Lower leg skin (tissue), 4 donors: ENCODE data around the gene ZNF57. TPM values are rescaled to one million over a fixed set of nuclear protein-coding genes. Genes with fewer than 3 reads are reported as not detected.
"Not testable (repeated sequence)": the region's sequence is repeated elsewhere in the genome, so short reads cannot be mapped to it uniquely, and the experiment has no call there.

Experiments
- DNase-seq, 2 donors: peaks; one replicate each; pipeline ENCODE4 v3.0.0-alpha.2; 2019; ENCODE audit warnings: low spot score in 2 of 2
- H3K4me3 ChIP-seq: fragments of 200-600 bp; sonication (generic); 2 replicates; pipeline ENCODE4 v1.5.1; 2017; ENCODE audit warnings: mild to moderate bottlenecking, low read depth; ENCODE audit not compliant: poor library complexity, severe bottlenecking
- POLR2A ChIP-seq, 2 donors: fragments of 450-650 bp; IDR thresholded peaks; one replicate each; pipeline ENCODE4 v1.6.1; 2016 to 2017; ENCODE audit warnings: antibody characterized with exemption in 2 of 2, mild to moderate bottlenecking in 1 of 2, moderate library complexity in 1 of 2
- WGBS, 2 donors: methylation state at CpG; one replicate each; pipeline ENCODE4 v1.1.5; 2018; 5-methylcytosine and 5-hydroxymethylcytosine counted together
- intact Hi-C: fragments of 100-400 bp; cut with DNase I; formaldehyde crosslinking; loops from one replicate; pipeline ENCODE4 v1.15.0; 2023; ENCODE audit warnings: low total_unique reads
- total RNA-seq, 4 donors: library from RNA; depleted of rRNA; stranded (reverse); fragments of >200 nt; gene quantifications; one replicate each; pipeline ENCODE4 v1.1.0, GENCODE V29; 2016
- TF ChIP-seq, protein P1 (sequence below), 3 donors: fragments of 450-650 bp; IDR thresholded peaks; one replicate each; pipeline ENCODE4 v1.5.1; 2016; ENCODE audit warnings: antibody characterized with exemption in 3 of 3, mild to moderate bottlenecking in 3 of 3, moderate library complexity in 2 of 3

ZNF57 gene
- total RNA-seq, 4 donors from 2014 or later = 21.0 to 33.9 (median 29.2) TPM

DNA sequence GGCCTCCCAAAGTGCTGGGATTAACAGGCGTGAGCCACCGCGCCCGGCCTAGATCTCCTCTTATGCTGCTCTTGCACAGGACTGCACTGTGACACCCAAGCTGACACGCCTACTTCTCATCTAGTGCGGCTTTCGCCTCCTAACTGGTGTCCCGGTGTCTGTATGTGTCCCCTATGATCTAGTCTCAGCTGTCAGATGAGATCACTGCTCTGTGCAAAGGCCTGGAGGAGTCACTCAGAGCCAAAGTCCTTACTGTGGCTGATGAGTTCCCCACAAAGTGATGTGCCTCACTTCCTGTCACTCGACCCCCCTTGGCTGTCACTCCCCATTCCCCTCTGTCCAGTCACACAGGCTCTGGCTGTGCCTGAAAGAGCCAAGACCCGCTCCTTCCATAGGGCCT lies 31.1 kb upstream of the ZNF57 start:
- no peak overlapping the region for H3K4me3 ChIP-seq
- TF ChIP-seq, protein P1, sequence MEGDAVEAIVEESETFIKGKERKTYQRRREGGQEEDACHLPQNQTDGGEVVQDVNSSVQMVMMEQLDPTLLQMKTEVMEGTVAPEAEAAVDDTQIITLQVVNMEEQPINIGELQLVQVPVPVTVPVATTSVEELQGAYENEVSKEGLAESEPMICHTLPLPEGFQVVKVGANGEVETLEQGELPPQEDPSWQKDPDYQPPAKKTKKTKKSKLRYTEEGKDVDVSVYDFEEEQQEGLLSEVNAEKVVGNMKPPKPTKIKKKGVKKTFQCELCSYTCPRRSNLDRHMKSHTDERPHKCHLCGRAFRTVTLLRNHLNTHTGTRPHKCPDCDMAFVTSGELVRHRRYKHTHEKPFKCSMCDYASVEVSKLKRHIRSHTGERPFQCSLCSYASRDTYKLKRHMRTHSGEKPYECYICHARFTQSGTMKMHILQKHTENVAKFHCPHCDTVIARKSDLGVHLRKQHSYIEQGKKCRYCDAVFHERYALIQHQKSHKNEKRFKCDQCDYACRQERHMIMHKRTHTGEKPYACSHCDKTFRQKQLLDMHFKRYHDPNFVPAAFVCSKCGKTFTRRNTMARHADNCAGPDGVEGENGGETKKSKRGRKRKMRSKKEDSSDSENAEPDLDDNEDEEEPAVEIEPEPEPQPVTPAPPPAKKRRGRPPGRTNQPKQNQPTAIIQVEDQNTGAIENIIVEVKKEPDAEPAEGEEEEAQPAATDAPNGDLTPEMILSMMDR (IDR thresholded peaks at IDR 0.05) = no peak
- TF ChIP-seq POLR2A (IDR thresholded peaks at IDR 0.05) = no peak
- intact Hi-C loops = loop anchor here (10.0 kb wide), 1 partner anchor 215 kb away; no protein-coding TSS in a partner anchor
- WGBS, 2 donors = 83 to 88% methylated on average over 10 of the region's 10 CpGs
- DNase-seq = no peak

DNA sequence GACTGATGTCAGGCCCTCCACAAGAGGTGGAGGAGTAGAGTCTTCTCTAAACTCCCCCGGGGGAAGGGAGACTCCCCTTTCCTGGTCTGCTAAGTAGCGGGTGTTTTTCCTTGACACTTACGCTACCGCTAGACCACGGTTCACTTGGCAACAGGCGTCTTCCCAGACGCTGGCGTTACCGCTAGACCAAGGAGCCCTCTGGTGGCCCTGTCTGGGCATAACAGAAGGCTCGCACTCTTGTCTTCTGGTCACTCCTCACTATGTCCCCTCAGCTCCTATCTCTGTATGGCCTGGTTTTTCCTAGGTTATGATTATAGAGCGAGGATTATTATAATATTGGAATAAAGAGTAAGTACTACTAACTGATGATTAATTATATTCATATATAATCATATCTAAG lies 28.6 kb upstream of the ZNF57 start:
- 10 to 41% methylated on average over 8 to 10 of the region's 11 CpGs for whole genome bisulfite sequencing, 2 donors
- not testable (repeated sequence) for DNase-seq, H3K4me3 ChIP-seq
- intact Hi-C loops = loop anchor here (10.0 kb wide), 1 partner anchor 217 kb away; no protein-coding TSS in a partner anchor

DNA sequence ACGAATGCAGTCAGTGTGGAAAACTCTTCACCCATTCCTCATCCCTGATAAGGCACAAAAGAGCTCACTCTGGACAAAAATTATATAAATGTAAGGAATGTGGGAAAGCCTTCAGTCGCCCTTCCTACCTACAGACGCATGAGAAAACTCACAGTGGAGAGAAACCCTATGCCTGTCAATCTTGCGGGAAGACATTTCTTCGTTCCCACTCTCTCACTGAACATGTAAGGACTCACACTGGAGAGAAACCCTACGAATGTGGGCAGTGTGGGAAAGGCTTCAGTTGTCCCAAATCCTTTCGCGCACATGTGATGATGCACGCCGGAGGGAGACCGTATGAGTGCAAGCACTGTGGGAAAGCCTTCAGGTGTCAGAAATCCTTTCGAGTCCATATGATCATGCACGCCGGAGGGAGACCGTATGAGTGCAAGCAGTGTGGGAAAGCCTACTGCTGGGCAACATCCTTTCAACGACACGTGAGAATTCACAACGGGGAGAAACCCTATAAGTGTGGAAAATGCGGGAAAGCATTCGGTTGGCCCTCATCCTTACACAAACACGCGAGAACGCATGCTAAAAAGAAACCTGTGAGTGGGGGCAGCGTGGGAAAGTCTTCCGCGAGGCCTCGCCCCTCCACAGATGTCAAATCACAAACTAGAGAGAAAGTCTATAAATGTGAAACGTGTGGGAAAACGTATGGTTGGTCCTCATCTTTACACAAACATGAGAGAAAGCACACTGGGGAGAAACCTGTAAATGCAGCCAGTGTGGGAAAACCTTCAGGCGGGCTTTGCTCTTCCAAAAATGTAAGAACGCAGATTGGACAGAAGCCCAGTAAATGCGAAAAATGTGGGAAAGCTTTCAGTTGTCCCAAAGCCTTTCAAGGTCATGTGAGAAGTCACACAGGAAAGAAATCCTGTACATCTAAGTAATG lies 23.1 kb upstream of the ZNF57 start:
- WGBS, 2 donors = 87 to 88% methylated on average over 32 of the region's 32 CpGs
- TF ChIP-seq, protein P1 (IDR thresholded peaks at IDR 0.05) = no peak
- TF ChIP-seq POLR2A (IDR thresholded peaks at IDR 0.05) = no peak
- intact Hi-C loops = loop anchor here (10.0 kb wide), 1 partner anchor 223 kb away; no protein-coding TSS in a partner anchor
- DNase-seq = no peak
- no peak overlapping the region for H3K4me3 ChIP-seq

DNA sequence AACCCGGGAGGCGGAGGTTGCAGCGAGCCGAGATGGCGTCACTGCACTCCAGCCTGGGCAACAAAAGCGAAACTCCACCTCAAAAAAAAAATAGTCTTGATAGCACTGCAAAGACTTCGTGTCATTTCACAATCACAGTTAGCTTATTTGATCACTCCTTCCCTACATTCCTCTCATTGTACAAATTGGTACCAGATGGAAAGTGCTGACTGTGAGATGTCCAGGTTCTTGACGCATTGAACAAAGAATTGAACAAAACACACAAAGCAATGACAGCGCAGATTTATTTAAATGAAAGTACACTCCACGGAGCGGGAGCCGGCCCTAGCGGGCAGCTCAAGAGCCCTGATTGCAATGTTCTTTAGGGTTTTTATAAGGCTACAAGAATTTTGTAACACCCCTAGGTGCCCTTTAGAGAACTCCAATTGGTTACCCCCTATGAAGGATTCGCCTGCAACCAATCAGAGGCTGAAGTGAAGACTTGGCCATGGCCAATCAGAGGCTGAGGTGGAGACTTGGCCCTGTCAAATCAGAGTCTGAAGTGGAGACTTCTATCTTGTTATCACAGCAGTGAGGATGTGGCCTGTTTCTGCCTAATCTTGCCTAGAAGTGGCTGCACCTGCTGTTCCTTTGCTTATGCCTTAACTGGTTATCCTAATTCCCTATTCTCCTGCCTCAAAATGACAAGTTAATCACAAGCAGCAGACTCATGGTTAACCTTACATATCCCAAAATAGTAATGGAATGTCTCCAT lies 16.9 kb upstream of the ZNF57 start:
- TF ChIP-seq POLR2A (IDR thresholded peaks at IDR 0.05) = no peak
- TF ChIP-seq, protein P1 (IDR thresholded peaks at IDR 0.05) = no peak
- intact Hi-C loops = no loop called here
- DNase-seq = no peak
- no peak overlapping the region for H3K4me3 ChIP-seq
- WGBS, 2 donors = 79 to 81% methylated on average over 14 of the region's 14 CpGs

DNA sequence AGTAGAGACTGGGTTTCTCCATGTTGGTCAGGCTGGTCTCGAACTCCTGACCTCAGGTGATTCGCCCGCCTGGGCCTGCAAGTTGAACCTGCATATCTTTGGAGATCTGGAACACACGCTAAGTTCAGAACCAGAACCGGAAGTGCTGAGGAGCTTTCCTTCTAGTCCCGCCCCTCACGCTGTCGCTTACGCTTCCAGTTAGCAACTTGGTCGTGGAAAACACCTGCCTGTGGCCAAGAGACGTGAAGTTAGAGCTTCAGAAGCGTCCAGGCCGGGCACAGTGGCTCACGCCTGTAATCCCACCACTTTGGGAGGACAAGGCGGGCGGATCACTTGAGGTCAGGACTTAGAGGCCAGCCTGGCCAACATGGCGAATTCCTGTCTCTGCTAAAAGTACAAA lies 15.0 kb upstream of the ZNF57 start:
- intact Hi-C loops = no loop called here
- 84 to 86% methylated on average over 17 of the region's 17 CpGs for WGBS, 2 donors
- DNase-seq = no peak
- TF ChIP-seq, protein P1 (IDR thresholded peaks at IDR 0.05) = no peak
- TF ChIP-seq POLR2A (IDR thresholded peaks at IDR 0.05) = no peak
- no peak overlapping the region for H3K4me3 ChIP-seq

DNA sequence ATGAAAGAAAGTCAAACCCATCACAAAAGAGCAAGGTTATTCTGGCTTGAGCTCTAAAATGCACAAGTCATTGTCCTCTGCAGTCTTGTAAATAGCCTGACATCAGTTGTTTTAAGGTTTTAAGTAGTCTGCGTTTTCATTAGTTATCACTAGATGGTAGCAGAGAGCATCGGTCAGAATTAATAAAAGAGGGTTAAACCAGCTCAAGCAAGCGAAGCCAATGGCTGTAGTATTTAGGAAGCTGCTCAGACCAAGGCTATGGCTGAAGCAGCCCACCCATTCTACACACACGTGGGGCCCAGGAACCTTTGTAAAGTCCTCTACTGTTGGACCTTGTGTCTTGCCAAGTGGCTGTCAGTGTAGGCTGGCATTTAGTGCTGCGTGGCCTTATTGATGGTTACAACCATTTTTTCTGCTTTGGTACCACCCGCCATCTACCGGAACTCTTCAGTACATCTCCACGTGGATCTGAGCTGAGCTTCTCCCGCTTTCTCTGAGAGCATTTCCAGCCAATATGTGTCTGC lies 13.3 kb upstream of the ZNF57 start:
- DNase-seq = no peak
- intact Hi-C loops = no loop called here
- TF ChIP-seq POLR2A (IDR thresholded peaks at IDR 0.05) = no peak
- WGBS, 2 donors = 10% methylated on average over 9 of the region's 9 CpGs
- H3K4me3 ChIP-seq = no peak overlapping the region
